GM15510 (cell line): ENCODE results near the gene BZW2.

Experiments
- POLR2A ChIP-seq: IDR thresholded peaks from 3 replicates; pipeline ENCODE4 v1.6.1; 2011; ENCODE audit warnings: borderline replicate concordance; ENCODE audit not compliant: insufficient read length; ENCODE audit errors: extremely low read depth

BZW2 gene

DNA sequence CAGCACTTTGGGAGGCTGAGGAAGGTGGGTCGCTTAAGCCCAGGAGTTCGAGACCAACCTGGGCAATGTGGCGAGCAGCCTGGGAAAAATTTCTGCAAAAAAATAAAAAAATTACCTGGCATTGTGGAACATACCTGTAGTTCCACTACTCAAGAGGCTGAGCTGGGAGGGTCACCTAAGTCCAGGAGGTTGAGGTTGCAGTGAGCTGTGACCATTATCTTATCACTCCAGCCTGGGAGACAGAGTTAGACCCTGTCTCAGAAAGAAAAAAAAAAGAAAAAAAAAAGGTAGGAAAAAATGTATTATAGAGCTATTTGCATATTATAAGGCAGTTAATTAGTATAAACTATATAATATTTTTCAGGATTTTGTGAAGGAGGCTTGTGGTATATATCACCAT, 96.6 kb downstream of the BZW2 start:
- TF ChIP-seq POLR2A, result no peak

DNA sequence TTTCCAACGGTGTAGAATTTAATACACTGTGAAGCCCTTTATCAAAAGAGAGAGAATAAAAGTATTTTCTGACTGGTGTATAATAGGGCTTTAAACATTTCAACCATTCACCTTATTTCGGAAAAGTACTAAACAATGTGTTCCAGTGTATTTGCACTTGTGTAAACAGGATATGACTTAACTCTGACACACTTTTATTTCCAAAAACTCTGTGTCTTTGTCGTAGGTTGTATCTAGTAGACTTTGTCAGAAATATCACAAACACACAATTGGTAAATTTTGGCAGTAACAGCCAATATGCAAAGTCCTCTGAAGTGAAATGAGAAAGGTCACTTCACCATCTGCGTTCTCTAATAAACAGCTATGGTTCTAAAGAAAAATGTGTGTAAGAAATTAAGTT, 97.3 kb downstream of the BZW2 start:
- TF ChIP-seq POLR2A, result no peak

DNA sequence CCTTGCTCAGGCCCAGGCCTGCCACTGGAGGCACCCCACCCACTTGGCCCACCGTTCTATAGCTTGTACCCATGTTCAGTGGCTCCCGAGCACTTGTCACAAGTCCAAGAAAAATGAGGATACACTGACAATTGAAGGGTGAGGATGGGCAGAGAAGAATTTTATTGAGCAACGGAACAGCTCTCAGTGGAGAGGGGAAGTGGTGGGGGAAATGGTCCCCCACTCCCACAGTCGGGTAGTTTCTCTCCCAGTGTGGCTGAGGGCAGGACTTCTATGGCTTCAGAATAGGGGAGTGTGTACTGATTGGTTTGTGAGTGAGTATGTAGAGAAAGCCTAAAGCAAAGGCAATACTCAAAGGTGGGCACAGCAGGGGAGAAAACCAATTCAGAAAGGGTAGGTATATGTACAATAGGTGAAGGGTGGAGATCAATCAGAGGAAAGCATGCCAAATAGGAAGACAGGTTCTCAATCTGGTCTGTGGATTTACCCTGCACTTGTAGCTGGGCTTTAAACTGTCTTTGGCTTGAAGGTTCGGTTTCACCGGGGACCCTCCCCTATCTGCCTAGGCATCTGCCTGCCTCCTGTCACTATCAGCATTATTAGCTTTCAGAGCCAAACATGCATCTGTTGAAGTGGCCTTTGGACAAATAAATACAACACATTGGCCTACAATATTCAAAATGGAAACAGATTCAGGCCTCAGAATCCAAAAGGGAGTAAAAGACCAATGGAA, 98.7 kb downstream of the BZW2 start:
- no peak for TF ChIP-seq POLR2A

DNA sequence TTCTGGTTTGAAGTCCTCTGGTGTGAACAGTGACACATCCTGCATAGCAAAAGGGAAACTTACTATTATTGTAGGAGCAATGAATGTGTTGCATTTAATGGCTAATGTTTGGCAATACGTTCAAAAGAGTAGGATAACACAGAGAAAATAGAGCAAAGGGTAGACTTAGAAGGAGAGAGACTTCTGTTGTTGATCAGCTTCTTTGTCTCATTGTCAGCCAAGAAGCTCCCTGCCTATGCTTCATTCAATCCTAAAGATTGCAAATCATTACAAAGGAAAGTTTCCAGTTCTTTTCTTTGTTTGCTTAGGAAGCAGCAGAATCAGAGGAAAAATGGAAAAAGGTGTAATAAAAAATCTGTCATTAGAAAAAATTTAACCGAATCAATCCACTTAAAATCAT, 99.7 kb downstream of the BZW2 start:
- TF ChIP-seq POLR2A, result no peak

DNA sequence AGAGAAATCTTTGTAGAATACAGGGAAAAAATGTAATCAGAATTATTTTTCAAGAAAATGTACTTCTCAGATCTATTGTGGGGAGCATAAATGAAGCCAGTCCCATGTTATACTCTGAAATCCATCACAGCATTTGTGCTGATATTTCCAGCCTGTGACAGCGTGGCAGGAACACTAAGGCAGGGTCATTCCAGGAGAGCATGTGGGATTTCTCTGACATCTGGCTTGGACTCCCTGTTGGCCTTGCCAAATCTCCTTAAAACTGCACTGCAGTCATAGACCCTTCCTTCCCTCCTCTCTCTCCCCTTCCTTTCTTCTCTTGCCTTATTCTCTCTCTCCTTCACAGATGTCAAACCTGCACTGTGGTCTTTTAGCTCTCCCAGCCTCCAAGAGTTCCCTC, 101.1 kb downstream of the BZW2 start:
- no peak for TF ChIP-seq POLR2A

DNA sequence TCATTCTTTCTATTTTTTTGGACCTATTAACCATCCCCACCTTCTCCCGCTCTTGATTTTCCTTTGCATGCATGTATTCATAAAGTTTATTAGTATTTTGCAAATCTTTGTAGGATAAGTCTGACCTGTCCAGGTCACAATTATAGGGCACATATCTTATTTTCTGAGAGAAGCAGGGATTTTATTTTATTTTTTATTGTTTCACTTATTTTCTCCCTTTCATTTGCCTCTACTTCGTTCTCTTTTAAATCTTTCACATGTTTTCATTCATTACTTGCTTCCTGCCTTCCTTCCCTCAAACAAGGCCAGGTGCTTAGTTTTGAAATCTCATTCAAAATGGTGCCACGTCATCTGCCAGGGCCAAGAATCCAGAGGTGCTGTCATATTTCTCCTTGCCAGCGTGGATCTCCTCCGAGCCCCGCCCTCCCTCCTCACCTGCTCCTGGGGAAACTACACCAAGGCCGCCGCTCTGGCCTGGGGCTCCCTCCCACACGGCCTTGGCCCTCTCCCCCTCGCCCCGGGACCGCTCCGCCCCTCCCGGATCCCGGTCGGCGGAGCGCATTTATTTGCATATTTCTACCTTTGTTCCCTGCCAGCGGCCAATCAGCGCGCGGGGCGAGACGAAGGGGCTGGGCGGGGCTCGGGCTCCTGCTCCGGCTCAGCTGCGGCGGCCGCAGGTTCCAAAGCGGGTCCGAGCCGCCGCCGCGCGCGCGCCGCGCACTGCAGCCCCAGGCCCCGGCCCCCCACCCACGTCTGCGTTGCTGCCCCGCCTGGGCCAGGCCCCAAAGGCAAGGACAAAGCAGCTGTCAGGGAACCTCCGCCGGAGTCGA, 107.3 kb downstream of the BZW2 start, which contains the start of gene TSPAN13:
Gene TSPAN13, plus strand, starts transcription at position 654 of the 830 bp plus-strand sequence. CDS start 213 bp downstream, outside the sequence.
- no peak for TF ChIP-seq POLR2A

DNA sequence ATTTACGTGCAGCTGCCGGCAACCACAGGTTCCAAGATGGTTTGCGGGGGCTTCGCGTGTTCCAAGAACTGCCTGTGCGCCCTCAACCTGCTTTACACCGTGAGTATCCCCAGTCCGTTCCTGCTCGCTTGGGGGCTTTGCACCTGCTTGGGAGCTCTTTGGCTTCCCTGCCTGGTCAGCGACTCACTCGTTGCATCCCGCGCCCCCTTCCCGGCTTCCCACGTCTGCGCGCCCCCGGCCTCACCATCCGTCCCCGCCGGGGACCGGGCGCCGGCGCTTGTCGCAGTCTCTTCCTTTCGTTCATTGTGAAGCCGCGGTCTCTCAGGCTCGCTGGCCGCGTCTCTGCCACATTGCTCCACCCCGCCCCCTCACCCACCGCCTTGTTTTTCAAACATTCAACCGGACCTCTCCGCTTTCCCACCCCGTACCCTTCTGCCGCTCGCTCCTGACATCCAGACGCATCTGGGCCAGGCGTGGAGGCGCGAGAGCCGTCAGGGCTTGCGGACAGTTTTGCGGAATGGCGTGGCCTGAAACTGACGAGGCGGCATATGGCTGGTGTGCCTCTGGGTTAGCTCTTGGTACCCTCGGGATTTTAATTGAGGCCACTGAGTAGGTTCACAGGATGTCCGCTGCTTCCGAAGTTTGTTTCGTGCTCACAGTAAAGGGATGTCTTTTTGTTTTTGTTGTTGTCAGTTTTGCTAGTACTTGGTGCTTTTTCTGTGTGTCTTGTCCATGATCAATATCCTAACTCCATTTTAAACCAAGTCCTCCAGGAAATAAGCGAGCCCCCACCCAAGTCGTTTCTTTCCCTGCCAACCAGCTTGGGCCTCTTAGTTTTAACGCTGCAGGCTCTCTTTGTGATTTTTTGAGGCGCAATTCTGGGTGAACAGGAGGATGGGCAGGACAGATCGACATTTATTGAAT, 108.2 kb downstream of the BZW2 start:
- TF ChIP-seq POLR2A, result no peak

DNA sequence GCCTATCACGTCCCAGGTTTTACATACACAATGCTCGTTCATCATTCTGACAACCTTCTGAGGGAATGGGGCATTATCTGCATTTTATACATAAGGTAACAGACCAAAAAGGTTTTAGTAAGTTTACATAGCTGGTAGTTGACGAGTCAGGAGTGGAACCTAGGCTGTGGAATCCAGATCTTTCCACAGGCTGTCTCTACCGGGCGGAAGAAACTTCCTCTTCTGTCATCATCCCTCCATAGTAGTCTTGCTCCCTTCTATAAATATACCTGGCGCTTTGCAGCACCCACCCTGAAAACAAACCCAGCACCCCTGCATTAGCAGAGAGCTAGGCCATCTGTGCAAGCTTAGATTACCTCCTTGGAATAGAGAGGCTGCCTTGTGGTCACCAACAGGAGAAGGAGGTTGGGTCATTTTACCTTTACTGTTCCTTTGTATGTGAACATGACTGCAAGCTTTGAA, 108.9 kb downstream of the BZW2 start:
- TF ChIP-seq POLR2A, result no peak

DNA sequence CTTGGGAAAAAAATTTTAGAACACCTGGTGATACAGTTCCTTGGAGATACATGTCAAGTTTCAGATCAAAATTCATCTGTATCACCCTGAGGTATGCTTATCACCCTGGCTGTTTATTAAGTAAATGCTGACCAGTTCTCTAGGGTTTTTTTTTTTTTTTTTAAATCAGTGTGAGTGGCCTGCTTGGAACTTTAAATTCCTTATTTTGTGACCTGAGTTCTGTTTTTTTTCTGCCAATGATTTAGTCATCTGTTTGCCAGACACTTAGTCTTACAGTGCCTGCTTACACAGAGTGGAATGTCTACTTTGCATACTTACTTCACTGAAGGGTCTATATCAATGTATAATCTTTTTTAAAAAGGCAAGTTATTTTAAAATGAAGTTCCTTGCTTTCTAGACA, 109.4 kb downstream of the BZW2 start:
- no peak for TF ChIP-seq POLR2A
